ENCODE measurements around the gene FIG4.
"Not testable (repeated sequence)": the region's sequence is repeated elsewhere in the genome, so short reads cannot be mapped to it uniquely, and the experiment has no call there.

The FIG4 gene

DNA sequence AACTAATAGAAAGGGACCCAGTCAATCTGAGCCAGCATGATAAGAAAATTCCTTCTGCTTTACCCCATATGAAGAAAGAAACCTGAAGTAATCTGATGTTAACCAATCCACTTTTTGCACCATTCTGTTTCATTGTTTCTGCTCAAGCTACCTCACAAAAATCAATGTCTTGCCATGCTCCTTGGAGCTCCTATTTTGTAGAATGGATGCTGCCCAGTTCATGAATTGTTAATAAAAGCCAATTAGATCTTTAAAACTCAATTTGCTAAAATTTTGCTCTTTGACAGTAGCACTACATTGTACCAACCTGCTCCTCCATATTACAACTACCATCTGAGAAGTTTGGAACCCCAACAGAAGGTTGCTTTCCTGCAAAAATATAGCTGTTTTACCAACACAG, 170.8 kb downstream of the FIG4 start:
- no peak overlapping the region for H3K4me3 ChIP-seq (ENCODE audit: low read depth, low read length)
- TF ChIP-seq, protein P1, sequence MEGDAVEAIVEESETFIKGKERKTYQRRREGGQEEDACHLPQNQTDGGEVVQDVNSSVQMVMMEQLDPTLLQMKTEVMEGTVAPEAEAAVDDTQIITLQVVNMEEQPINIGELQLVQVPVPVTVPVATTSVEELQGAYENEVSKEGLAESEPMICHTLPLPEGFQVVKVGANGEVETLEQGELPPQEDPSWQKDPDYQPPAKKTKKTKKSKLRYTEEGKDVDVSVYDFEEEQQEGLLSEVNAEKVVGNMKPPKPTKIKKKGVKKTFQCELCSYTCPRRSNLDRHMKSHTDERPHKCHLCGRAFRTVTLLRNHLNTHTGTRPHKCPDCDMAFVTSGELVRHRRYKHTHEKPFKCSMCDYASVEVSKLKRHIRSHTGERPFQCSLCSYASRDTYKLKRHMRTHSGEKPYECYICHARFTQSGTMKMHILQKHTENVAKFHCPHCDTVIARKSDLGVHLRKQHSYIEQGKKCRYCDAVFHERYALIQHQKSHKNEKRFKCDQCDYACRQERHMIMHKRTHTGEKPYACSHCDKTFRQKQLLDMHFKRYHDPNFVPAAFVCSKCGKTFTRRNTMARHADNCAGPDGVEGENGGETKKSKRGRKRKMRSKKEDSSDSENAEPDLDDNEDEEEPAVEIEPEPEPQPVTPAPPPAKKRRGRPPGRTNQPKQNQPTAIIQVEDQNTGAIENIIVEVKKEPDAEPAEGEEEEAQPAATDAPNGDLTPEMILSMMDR (IDR thresholded peaks at IDR 0.05; ENCODE audit: borderline replicate concordance, insufficient read depth, low read depth, low read length), result no peak

DNA sequence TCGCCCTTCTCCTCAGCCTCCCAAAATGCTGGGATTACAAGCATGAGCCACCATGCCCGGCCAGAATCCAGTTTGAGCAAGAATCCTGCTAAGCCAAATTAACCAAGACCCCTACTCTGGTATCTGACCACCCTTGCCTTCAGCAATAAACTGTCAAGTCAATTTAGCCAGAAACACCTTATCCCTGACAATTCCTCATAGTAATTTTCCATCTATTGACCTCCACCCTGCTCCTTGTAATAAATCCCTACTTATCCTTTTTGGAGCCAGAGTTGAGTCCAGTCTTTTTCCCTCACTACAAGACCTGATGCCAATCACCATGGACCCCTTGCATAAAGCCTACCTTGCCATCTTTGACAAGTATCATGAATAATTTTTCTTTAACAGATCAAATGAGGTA, 173.0 kb downstream of the FIG4 start:
- H3K4me3 ChIP-seq (ENCODE audit: low read depth, low read length), result no peak overlapping the region
- TF ChIP-seq, protein P1 (IDR thresholded peaks at IDR 0.05; ENCODE audit: borderline replicate concordance, insufficient read depth, low read depth, low read length), result no peak

DNA sequence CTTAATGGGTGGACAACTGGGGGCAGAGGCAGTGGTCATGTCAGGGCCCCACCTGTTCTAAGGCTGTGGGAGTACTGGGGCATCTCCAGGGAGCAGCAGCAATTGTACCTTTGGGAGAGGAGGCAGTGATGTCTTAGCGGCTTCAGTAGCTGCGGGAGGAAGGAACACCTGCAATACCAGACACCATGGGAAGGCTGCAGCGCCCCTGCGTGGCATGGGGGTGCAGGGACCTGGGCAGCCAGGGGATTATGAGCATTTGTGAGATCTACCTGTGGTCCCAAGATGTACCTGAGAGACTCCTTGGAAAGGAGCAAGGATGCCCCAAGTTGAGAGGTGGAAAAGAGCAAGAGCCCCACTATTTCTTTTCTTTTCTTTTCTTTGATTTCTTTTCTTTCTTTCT, 174.9 kb downstream of the FIG4 start:
- no peak overlapping the region for H3K4me3 ChIP-seq (ENCODE audit: low read depth, low read length)
- TF ChIP-seq, protein P1 (IDR thresholded peaks at IDR 0.05; ENCODE audit: borderline replicate concordance, insufficient read depth, low read depth, low read length), result peak; percentile 62; the same call in 1 of the 2 replicates

DNA sequence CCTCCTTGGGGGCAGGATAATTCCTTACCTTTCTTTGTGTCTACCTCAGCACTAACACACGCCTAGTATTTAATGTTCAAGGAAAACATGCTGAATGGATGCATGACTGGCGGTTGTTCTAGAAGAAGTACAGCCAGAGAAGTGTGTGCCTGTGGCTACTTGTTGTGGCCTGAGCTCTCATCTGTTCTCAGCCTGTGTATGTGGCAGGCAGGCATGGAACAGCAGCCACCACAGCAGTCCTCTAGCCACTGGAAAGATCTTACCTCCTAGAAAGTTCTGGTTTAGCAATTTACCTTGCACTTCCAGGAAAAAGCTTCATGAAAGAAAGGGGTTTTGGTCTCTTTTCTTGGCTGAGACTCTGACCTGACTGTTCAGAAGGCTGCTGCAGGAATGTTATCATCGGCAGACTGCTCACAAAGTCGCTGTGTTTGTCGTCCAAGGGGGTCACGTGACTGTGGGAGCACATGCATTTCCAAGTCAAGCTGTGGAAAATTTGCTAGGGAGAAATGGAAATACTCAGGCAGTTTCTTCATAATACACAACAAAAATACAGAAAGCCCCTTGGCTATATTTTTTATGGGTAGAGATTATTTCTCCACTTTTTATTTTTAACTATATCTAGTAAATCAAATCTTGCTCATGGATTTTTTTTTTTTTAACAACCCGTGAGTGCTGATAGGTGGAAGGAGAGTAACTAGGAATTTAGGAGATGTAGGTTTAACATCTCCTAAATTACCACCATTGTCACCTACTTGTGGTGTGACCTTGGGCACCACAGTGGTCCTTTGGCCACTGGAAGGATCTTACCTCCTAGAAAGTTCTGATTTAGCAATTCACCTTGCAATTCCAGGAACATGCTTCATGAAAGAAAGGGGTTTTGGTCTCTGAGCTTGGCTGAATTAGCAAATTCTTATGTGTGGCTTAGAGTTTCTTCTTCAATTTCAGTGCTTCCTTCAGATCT, 176.2 kb downstream of the FIG4 start:
- no peak overlapping the region for H3K4me3 ChIP-seq (ENCODE audit: low read depth, low read length)
- TF ChIP-seq, protein P1 (IDR thresholded peaks at IDR 0.05; ENCODE audit: borderline replicate concordance, insufficient read depth, low read depth, low read length), result no peak

DNA sequence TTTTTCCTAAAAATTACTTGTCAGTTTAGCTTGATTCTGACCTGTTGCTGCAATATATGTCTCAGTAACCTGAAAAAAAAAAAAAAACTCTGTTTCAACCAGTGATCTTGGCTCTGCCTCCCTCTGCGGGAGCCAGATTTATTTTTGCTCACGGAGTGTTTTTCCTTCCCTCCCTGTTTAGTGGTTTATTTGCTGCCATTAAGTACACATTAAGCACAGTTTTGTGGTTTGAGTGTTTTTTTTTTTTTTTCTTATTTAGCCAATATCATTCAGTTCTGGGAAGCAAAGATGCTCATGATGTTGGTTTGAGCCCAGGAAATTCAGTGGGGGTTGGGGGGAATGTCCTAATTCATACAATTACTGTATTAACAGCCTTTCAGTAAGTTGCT, 176.9 kb downstream of the FIG4 start:
- no peak overlapping the region for H3K4me3 ChIP-seq (ENCODE audit: low read depth, low read length)
- TF ChIP-seq, protein P1 (IDR thresholded peaks at IDR 0.05; ENCODE audit: borderline replicate concordance, insufficient read depth, low read depth, low read length), result no peak

DNA sequence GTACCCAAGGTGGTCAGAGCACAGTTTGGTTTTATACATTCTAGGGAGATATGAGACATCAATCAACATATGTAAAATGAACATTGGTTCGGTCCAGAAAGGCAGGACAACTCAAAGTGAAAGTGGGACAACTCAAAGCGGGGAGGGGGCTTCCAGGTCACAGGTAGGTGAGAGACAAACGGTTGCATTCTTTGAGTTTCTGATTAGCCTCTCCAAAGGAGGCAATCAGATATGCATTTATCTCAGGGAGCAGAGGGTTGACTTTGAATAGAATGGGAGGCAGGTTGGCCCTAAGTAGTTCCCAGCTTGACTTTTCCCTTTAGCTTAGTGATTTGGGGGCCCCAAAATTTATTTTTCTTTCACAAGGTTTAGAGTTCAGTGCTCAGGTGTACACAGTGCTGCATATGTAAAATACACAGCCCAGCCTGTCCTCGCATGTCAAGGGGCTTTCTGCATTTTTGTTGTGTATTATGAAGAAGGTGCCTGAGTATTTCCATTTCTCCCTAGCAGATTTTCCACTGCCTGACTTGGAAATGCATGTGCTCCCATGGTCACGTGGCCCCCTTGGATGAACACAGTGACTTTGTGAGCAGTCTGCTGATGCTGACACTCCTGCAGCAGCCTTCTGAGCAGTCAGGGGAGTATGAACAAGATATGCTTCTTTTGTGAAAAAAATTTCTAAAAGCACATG, 178.4 kb downstream of the FIG4 start:
- not testable (repeated sequence) for H3K4me3 ChIP-seq (ENCODE audit: low read depth, low read length)

DNA sequence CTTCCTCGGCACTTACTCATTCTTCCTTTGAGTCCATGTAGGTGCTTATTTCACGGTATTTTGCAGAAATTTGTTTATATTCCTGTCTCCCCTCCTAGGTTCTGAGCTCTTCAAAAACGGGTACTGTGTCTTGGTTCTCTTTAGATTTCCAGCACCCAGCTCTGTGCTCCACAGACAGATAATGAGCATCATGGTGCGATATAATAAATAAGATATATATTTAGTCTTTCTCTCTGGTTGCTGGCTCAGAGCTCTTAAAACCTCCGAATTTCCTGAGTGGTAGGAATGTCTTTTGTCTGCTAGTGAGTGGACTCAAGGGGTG, 179.0 kb downstream of the FIG4 start:
- TF ChIP-seq, protein P1 (IDR thresholded peaks at IDR 0.05; ENCODE audit: borderline replicate concordance, insufficient read depth, low read depth, low read length), result no peak
- no peak overlapping the region for H3K4me3 ChIP-seq (ENCODE audit: low read depth, low read length)
